Left lobe of liver (tissue), 2 donors: ENCODE measurements around the gene CDSN. TPM values are rescaled to one million over a fixed set of nuclear protein-coding genes. Genes with fewer than 3 reads are reported as not detected.

Experiments
- ATAC-seq: fragments of 200-7000 bp; cut with Tn5 transposase; one replicate; pipeline ENCODE4 v1.9.1; 2020; ENCODE audit warnings: mild to moderate bottlenecking, moderate library complexity
- DNase-seq: peaks from one replicate; pipeline ENCODE4 v3.0.0-alpha.2; 2020; ENCODE audit warnings: low spot score
- total RNA-seq: library from RNA; stranded (reverse); gene quantifications from one replicate; pipeline ENCODE4 v1.2.1, GENCODE V29; 2021
- donor health status: DM: no; HTN: no; CAD: no; lungs with moderate emphysema.
- donor health status: DM: no; HTN: yes; CAD: no.

Gene CDSN
- total RNA-seq, 1 donor from 2014 or later = not detected

DNA sequence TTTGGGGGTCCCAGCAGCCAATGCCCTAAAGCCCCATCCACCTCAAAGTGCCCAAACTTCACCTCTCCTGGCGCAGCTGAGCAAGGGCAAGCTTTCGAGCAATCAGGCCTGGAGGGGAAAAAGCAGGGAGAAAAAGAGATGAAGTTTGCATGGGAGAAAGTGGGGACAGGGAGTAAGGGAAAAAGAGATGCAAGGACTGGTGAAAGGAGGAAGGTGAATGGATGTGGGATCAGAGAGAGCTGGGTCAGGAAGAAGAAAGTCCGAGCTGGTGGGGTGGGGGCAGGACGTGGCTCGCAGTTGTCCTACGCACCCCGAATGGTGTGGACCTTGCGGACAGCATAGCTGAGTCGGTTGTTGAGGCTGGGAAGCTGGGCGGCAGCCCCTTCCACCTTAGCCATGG is 25.1 kb upstream of the CDSN start:
- no peak for ATAC-seq

DNA sequence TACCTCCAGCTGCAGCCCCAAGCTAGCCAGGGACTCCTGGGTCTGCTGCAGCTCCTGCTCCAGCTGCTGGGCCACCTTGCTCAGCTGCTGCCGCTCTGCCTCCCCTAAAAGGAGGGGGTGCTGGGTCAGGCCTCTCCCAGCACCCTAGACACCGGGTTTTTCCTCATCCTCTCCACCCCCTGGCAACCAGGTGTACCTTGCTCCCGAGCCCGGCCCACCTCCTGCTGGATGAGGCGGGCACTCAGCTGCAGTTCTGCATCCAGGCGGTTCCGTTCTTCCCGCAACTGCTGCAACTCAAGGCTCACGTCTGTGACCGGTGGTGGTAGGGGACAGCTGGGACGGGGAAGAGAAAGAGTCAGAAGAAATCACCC is 24.7 kb upstream of the CDSN start:
- DNase-seq = no peak
- no peak for ATAC-seq

More for the DNA sequence above, 25.1 kb upstream of the CDSN start:
- no peak for DNase-seq

- no peak for ATAC-seq
- DNase-seq = no peak
Measured at GRCh38 chr6:31144296-31144969, 24.2 kb upstream of the CDSN start.

DNA sequence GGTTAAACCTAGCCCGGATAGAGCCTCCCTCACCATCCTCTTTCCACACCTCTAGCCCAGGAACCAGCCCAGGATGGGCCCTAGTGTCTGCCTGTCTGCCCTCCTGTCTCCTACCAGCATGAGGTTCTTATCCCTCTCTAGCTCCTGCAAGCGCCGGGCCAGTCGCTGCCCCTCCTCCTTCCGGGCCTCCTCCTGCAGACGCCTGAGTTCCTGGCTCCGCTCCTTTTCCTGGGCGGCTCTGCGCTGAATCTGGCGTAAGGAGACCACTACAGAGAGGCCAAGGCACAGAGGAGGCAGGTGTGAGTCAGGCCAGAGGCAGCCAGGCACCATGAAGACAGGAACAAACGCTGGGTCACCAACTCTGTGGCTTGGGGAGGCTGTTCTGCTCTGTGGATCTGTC is 22.9 kb upstream of the CDSN start:
- DNase-seq = no peak

DNA sequence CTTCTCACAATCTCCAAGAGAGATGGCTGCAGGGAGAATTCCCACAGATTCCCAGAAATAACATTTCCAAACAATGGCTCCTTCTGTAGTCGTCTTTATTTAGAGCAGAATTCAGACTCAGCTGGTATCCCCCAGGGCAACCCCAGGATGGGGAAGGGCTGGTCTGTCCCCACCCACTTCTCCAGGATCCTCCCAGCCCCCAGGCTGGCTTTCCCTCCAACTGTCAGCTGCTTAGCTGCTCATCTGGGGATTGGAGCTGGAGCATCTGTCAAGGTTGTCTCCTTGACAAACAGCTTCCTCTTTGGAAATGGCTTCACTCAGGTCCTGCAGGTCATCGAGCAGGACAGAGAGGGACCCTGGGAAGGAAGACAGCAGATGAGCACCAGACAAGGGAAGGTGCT is 22.1 kb upstream of the CDSN start:
- ATAC-seq (no peak), DNase-seq (no peak)

More for the DNA sequence above, 22.9 kb upstream of the CDSN start:
- peak; percentile 36 for ATAC-seq

DNA sequence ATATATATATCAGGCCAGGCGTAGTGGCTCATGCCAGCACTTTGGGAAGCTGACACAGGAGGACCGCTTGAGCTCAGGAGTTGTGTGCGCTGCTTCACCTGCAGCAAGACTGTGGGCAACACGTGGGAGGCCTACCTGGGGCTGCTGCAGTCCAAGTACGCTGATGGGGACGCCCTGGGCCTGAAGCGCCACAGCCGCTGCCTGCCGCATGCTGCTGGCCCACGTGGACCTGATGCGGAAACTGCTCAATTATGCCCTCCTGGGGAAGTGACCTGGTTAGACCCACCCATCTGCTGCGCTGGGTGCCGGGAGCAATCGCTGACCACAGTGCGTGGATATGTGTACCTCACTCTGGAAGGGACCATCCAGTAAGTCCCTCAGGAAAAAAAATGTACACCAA is 20.4 kb upstream of the CDSN start:
- ATAC-seq = no peak
- no peak for DNase-seq

GRCh38 chr6:31139599-31139998 is 19.4 kb upstream of the CDSN start:
- ATAC-seq = no peak

DNA sequence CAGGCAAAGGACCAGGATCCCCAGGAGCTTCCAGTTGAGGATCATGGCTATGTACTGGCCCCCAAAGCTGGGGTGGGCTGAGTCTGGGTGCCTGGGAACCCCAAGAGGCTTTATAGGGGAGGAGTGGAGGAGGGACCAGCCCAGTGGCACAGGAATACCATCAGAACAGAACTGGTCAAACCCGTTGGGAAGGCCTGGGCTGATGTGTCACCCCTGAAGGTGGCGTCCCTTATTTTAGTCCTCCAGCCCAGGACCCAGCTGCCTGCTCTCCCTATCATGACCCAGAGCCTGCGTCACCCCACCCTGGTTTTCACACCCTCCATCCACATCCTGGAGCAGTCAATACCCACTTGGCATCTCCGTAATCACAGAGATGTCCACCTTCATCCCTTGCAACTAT is 18.7 kb upstream of the CDSN start, which contains the start of gene PSORS1C2:
Gene PSORS1C2 (minus strand): TSS at position 85 of the 400 bp plus-strand sequence. CDS start 40 bp downstream, at position 45.
- DNase-seq (no peak), ATAC-seq (no peak)

More at GRCh38 chr6:31139599-31139998, 19.4 kb upstream of the CDSN start:
- no peak for DNase-seq

DNA sequence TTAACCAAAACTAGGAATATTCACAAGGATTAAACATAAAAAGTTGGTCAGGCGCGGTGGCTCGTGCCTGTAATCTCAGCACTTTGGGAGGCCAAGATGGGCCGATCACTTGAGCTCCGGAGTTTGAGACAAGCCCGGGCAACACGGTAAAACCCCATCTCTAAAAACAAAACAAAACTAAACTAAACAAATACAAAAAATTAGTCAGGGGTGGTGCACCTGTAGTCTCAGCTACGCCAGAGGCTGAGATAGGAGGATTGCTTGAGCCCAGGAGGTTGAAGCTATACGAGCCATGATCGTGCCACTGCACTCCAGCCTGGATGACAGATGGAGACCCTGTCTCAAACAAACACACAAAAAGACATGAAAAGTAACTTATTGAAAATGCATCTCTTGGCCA is 15.5 kb upstream of the CDSN start:
- ATAC-seq (no peak), DNase-seq (no peak)

- DNase-seq (no peak), ATAC-seq (no peak)
Measured at GRCh38 chr6:31132806-31133205, 12.6 kb upstream of the CDSN start.

DNA sequence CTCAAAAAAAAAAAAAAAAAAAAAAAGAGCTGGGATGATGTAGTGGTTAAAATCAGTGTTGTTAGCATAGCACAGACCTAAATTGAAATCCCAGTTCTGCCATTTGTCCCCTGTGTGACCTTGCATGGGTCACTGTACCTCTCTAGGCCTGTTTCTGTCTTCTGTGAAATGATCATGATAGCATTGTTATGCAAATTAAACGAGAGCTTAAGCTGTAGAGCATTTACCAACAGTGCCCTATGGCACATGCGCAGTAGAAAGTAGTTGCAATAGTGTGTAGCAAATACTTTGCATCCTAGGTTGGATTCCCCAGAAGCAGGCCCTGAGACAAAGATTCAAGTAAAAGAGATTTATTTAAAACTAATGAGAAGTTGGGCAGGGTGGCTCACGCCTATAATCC is 11.3 kb upstream of the CDSN start:
- no peak for DNase-seq
- no peak for ATAC-seq

DNA sequence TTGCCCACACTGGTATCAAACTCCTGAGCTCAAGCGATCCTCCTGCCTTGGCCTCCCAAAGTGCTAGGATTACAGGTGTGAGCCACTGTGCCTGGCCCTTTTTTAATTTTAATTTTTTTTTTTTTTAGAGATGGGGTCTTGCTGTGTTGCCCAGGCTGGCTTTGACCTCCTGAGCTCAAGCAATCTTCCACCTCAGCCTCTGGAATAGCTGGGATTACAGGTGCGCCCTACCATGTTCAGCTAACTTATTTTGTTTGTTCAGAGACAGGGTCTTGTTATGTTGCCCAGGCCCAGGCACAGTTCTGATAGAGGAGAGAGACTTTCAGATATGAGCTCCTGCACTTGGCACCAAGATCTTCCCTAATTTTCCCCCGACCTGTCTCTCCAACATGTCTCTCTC is 10.5 kb upstream of the CDSN start:
- DNase-seq (no peak), ATAC-seq (no peak)

DNA sequence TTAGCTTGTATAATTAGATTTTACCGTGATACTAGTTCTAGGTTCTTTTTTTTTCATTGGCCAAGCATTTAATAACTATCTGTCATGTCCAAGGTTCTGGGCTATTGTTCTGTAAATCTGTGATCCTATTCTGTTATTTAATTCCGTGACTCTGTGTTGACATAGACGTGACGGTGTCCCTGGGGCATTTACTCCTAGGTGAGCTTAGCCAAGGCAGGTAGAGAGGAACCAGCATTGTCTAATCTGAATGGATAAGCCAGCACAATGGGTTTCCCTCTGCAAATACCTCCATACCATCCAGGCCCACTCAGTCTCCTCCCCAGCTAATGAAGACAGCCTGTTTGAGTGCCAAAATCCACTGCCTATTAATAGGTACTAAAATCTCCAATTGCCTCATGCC is 8.9 kb upstream of the CDSN start:
- ATAC-seq = no peak
- DNase-seq = no peak

DNA sequence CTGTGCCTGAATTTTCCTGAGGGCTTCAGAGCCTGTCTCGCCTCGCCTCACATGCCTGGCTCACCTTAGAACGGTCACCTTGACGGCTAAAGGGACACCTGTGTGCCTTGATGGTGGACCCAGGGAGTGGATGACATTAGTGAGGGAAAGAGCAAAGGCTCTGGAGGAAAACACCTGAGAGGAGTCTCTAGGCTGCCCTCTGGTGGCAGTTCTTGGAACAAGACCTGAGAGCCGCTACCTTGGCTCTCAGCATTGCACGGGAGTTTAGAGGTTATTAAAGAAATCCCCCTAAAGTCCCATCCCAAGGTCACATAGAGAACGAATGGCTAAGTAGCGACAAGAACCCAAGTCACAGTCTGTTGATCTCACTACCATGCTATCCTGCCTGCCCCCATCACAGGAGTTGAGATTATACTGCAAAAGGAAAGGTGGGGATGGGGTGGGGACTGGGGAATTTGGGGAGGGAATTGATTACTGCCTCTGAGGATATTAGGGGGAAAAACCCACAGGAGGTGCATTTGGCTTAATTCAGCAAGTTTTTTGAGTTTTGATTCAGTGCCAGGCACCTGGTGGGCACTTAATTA is 7.9 kb upstream of the CDSN start:
- ATAC-seq (peak; percentile 94), DNase-seq (peak; percentile 62)

DNA sequence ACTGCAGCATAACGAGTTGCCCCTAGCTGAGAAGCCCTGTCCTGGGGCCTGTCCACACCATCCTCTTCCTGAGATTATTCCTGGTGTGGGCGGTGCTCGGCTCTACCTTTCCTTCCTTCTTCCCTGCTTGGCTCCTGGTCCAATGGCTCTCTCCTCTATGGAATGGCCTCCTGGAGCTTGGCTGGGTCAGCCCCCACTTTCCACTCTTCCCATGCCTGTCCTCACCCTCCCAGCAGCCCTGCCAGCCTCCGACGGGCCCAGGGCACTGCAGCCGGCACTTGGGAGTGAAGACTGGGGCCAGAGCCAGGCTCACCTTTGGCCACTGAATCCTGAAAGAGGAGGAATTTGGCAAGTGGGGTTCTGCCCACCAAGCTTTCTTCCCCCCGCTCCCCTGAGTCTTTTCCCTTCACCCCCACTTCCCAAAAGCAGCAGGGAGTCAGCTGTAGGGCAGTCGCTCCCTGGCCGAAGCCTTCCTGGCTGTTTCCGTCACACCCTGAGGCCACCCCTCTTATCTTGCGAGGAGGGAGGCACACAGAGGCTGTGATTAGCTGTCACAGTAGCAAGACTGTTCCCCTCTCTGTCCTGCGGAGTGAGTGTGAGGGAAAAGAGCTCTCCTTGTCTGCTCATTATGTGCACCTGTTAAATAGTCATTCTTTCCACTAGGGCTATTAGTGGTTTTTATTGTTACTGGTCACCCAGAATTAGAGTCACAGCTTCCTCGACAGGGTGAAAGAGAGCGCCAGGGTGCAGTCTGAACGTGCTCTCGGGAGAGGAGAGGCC is 6.3 kb upstream of the CDSN start:
- no peak for ATAC-seq
- DNase-seq = no peak

DNA sequence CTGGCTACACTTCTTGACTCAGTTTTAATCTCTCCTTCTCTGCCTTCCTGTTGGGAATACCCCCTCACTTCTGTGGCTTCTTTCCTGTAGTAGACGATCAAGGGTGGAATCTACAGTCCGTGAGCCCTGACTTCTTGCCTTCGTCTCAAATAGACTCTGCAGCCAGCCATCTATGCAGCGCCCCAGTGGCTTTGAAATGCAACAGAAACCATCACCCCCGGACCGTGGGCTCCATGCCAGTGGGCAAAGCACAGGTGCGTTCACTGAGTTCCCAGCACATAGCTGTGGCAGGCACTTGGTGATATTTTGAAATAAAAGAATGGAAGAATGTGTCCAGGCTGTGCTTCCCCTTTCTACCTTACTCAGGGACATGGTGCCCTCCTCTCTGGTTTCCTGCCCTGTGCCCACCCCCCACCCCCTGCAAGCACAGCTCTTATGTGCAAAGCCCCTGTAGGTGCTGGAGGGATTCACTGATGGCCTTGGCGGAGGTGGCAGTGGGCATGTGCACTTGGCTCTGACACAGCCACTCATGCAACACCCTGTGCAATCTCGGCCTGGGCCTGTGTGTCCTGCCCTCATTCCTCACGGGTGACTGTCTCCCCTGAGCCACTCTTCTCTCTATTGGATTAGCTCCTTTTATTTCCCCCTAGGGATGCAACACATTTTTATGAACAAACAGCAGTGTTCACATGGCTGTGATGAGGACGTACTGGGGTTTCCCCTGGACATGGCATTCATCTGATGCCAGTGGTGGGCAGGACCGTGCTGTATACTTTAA is 5.5 kb upstream of the CDSN start:
- no peak for DNase-seq
- ATAC-seq = no peak

- DNase-seq (no peak), ATAC-seq (no peak)
Measured at GRCh38 chr6:31125162-31125561, 4.9 kb upstream of the CDSN start.

DNA sequence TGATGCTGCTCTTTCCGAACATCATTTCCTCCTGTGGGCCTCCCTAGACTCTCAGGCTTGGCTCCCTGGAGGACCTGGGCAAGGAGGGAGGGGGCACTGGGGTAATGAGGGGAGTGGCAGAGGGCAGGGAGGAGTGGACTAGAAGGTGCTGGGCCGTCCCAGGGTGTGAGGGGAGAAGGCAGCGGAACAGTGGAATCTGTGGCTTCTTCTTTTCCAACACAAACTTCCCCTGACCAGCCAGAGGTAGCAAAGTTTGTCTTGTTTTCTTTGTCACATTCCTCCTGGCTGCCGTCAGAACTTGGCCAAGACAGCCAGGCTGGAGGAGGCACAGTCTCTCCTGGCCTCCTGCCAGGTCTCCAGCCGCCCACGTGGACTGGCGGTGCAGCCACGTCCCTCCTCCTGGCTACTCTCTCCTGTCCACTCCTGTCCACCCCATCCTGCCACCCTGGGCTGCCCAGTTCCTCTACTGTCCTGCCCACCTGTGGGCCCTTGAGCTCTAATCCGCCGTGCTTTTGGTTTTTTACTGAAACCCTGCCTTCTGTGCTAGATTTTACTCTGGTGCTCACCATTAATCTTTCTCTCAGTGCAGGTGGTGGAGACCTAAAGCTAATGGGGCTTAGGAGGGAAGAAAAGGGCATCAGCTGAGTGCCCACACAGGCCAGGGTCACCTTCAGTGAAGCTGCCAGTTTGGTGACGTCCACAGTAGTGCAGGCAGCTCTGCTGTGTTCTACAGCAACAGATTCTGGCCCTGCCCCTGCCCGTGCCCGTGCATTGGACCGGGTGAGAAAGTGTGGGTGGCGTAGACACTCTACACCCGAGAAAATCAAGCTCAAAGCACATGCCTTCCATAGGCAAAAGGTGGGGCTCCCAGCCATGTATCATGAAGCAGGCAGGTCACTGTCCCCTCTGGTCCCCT is 2.8 kb upstream of the CDSN start:
- ATAC-seq = peak; percentile 59
- DNase-seq = no peak

- ATAC-seq = no peak
Measured at GRCh38 chr6:31121131-31121790, 1.0 kb upstream of the CDSN start.

GRCh38 chr6:31118178-31118577 is 2.1 kb downstream of the CDSN start:
- ATAC-seq = no peak
- no peak for DNase-seq

More at GRCh38 chr6:31121131-31121790, 1.0 kb upstream of the CDSN start:
- DNase-seq = no peak
